HG03469 (cell line): ENCODE measurements around the gene LPAR1.

ENCODE experiments used
- ATAC-seq: cut with Tn5 transposase; IDR thresholded peaks from one replicate; pipeline ENCODE4 v1.9.1; 2021; ENCODE audit warnings: mild to moderate bottlenecking, moderate library complexity, moderate number of reproducible peaks; ENCODE audit not compliant: unreplicated experiment

LPAR1 gene

DNA sequence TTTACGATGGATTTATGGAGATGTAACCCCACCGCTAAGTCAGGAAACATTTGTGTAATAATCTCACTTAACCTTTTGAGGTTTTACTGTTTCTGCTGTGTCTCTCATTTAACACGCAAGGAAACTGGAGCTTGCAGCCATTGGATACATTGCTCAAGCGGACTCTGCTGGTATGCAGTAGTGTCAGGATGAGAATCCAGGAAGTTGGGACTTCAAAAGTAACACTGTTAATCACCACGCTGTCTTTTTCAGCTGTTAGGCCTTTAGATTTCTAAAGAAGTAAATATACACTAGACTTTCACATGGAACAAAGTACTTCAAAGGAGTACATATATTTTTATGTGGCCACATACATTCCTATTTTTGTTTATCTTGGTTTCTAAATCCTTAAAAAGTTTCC lies 114.7 kb downstream of the LPAR1 start:
- no peak for ATAC-seq

DNA sequence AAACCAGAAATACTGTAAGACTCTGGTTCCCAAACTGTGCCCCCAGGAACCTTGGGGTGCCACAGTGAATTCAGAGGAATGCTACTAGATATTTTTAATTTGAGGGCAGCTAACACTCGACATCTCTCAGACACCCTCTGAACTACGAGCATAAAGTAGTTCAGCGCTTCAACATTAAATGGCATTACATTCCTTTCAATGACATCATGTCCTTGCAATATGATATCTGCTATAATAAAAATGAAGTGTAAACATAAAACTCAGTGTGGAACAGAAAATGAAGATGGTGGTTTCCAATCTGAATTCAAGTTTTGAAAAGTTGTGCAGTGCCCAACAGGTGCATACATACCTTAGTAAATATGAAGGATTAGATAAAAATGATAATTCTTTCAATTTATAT lies 116.1 kb downstream of the LPAR1 start:
- ATAC-seq: no peak

DNA sequence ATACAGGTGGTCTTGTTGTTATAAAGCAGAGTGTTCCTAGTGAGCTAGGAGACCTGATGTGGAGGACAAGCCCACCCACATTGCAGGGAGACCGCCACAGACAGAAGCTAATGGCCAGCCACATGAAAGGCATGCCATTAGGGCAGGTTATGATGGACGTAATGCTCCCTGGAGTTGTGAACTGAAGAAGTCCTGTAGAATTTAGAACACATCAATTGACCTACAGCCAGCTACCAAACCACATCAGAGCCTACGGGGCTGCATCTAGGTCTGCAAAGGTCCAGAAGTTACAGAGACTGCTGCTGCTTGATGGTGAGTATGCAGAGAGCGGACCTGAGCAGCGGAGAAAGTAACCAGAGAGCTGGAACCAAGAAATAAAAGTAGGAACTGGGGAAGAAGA lies 116.6 kb downstream of the LPAR1 start:
- ATAC-seq: no peak

DNA sequence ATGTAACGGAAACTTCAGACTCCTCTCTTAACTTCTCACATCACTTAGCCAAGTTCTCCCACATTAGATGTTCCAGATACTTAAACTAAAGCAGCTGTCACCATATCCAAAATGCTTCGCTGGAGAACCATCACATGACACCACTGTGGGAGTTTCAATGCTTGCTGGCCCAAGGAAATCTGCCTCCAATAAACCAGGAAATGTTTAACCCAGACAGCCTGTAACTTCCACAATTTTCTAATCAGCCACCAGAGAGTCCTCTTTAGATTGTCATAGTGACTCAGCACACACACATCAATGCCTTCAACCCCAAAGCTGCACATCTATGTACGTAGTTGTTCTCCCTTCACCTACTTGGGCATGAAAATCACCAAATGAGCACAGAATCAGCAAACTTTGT lies 118.7 kb downstream of the LPAR1 start:
- no peak for ATAC-seq

DNA sequence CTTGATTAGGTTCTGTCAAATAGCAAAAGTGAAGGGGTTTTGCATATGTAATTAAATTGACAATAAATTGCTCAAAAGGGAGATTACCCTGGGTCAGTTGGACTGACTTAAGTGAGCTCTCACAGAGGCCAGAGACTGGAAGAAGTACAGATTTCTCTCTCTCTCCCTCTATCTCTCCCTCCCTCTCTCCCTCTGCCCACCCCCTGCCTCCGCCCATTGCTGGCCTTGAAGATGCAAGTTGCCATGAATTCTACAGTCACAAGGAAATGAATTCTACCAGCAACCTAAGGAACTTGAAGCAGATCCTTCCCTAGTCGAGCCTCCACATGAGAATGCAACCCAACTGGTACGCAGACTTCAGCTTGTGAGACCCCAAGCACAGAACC lies 119.2 kb downstream of the LPAR1 start:
- ATAC-seq: no peak

DNA sequence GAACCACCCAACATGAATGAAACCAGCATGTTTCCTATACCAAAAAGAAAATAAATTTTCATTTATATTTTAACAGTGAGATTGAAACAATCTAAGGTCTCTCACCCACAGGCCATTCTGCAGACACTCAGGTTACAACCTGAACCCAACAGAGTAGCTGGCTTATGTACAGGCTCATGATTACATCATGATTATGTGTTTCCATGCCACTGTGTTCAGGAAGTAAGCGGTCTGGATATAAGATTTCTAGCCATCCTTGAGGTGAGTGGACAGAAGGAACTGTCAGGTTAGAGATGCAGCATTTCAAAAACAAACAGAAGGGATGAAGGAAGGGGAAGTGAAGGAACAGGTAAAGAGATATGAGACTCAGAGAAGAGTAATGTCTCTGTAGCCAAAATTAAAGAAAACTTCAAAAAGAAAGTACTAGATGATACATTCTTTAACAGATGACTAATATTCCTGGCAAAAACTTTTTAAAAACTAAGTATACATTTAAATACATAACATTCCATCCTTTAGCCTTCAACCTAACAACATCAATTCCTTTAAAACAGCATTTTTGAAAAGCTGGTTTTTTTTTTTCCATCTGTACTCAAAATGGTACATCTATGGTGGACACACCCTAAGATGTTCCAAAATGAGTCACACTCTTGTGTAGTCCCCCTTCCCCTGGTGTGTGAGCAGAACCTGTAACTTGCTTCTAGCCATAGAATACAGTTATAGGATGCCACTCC lies 119.8 kb downstream of the LPAR1 start:
- no peak for ATAC-seq

DNA sequence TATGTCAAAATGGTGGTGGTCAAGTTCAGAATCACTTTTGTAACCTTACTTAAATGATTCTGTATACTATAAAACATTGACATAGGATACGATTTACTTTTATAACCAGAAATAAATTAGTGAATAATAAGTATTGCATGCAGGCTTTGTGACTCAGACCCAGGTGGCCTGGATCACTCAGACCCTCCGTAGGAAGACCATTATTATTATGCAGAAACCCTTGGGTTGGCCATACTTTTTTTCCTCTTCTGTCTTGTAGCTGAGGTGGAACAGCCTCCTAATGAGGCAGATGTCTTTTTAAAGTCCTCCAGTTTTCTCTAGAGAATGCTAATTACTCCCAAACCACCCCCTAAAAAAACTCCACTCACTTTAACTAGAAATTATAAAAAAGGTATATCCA lies 121.9 kb downstream of the LPAR1 start:
- ATAC-seq: no peak

DNA sequence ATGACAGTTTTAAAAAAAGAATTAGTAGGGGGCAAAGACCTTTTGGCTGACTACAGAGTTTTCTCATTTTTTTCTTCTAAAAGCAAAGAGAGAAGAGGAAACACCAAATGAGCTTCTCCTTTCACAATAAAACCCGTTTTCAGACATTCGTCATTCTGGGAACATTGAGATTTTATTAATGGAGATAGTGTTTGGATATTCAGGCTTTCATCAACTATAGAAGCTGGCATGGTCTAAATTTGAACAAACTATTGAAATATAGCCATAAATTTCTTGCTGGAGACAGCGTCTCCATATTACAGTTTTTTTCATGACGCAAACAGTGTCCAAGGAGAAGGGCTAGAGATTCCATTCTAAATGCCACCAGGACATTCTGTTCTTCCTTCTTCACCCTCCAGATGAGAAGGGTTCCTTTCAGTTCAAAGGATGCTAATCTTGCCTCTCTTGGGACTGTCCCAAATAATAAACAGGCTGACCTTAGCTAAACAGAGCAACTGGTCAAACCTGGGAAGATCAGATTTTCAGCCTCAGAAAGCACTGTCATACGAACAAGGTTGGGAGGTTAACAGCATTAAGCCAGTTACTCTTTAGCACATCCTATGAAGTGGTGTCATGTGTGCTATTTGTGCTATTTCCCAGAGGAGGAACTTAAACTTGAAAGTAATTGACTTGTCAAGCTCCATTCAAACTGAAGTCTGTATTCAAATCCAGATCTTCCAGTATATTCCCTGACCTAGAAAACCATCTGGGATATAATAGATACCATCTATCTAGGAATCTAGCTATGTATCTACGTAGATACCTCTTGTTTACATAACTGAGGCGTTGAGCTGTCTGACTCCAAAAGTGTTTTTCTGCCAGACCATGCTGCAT lies 125.6 kb downstream of the LPAR1 start:
- ATAC-seq: no peak

DNA sequence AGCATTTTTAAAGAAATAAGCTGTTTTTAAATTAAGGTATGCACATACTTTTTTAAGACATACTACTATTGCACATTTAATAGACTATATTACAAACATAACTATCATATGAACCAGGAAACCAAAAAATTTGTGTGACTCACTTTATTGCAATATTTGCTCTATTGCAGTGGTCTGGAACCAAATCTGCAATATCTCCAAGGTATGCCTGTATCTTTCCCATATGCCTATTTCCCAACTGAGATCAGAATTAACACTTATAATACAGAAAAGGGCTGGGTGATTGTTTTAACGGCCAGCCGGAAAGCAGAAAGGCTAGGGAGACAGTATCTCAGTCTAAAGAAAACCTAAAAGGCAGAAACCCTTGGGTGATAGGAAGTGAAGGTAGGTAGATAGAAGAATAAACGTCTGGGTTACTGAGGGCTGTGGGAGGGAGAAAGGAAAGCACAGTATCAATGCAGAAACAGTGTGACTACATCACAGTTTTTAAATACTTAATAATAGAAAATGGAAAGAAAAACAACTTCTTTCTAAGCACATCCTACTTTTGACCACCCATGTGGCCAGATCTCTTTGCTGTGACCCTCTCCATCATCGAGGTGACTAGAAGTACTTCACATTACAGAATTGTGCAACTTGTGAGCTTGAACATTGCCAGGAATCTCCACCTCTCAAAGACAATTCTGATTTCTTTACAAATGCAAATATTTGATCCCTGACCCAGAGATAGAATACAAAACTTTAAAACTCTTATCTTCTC lies 126.4 kb downstream of the LPAR1 start:
- ATAC-seq: no peak

DNA sequence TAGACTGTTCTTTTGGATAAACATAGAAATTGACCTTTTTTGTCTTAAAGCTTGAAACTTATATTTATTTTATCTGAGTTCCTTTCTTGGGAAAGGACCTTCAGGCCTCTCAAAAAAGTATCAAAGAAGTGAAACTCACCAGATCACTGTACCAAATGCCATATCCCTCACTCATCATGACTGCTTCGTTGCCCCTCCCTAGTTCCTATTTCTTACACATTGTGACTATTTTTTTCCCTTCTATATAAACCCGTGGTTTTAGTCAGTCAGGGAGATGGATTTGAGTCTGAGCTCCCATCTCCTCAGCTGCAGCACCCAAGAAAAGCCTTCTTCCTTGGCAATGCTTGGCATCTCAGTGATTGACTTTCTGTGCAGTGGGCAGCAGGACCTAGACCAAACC lies 129.4 kb downstream of the LPAR1 start:
- no peak for ATAC-seq

DNA sequence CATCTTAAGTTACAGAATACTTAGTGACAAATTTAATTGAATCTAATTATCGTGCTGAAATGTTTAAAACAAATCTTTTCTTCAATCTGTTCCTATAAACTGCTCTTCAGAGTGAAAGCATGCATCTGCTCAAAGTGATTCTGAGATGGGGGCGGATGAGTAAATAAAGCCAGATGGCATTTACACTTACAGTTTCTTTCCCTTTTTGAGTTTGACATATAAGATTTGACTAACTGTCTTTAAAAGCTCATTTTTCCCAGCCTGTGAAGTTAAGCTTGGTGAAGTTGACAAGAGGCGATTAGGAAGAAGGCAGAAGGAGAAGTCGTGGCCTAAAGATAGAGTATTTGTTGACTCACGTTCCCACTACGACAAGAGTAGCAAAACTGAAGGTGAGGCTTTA lies 137.4 kb downstream of the LPAR1 start:
- ATAC-seq: no peak

DNA sequence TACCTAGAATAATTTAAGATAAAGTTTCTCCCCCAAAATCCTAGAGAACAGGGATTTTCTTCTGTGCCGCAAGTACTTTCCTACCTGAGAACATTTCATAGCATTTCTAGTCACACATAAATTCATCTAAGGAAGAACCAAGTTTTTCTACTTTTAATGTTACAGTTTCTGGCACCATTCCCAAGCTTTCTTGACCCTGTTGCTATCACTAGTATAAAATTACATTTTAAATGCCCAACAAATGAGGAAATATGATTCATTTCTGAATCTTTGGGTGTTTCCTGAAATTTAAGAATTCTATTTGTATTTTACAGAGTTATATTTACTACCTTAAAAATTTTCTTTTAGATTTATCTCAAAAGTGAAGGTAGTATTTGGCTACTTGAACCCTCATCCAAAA lies 137.8 kb downstream of the LPAR1 start:
- ATAC-seq: no peak

DNA sequence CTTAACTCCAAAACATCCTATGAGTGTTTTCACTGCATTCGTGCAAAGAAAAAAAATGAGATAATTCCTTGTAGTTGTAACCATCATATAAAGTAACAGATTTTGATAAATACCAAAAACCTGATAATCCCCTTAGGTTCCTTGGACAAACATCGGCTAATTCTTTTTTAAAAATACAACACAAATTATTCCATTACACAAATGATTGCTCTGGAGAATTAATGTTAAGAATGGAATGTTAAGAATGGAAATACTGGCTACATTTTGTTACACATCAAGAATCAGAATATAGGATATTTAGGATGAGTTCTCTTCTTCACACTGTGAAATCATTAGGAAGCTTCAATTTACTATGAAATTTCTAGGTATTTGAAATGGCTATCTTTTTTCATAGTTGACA lies 139.4 kb downstream of the LPAR1 start:
- no peak for ATAC-seq

DNA sequence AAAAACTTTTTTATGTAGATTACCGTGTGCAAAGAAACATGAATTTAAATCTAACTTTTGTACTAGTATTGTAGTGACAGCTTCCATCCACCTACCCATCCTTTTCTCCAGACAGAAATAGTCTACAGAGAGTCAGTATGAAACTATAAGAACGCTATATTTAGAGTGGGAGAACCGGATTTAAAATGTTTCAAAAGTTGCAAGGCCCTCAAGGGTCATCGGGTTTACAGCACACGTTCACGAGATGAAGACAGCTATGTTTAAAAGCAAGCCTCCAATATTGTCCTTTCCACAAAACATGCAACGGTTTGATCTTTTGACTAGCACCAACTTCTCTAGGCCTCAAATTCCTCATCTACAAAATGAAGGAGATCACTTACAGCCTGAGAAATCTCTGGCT lies 139.9 kb downstream of the LPAR1 start:
- no peak for ATAC-seq

DNA sequence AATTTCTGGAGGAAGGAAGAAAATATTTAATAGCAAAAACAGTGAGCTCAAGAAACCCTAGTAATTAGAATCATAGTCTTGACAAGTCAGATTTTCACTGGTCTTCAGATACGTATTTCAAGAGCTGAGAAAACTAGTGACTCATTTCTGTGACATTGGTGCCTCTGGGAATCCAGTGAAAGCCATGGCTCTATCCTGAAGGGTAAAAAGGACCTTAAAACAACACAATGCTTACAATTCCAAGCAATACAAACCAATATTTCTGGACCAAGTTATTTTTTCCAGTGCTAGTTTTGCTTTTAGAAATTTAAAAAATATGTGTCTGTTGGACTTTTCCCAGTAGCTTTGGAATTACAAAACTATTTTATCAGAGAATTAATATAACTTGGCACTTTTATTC lies 140.3 kb downstream of the LPAR1 start:
- ATAC-seq: no peak

DNA sequence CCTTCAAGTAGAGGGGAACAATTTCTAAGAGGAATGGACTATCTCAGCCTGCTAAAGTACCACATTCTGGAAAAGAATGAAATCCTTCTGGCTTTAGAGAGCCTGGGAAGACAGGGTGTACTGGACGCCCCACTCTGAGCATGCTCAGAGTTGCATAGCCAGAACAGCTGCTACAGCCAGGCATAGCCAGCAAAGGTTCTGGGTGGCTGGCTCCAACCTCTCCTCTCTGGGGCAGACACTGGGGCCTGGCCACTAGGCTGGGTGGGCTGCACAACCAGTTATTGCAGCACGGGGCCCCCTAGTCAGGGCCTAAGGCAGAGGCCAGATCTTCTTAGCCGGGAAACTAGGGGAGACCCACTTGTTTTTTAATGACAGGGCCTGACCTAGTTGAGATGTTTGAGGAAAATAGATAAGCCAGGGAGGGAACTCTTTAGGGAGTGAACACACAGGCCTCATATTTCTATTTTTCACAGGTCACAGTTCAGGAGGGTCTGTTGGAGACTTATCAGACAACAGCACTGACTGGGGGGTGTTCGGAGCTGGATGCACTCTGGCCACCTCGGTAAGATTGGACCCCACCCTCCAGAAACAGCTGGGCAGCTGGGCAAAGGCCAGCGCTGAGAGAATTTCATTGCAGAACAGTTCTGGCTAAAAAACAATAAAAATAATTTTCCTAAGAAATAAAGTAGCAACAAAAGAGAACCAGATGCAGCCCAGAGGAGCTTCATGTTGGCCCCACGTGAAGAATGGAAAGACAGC lies 142.9 kb downstream of the LPAR1 start:
- ATAC-seq: no peak

DNA sequence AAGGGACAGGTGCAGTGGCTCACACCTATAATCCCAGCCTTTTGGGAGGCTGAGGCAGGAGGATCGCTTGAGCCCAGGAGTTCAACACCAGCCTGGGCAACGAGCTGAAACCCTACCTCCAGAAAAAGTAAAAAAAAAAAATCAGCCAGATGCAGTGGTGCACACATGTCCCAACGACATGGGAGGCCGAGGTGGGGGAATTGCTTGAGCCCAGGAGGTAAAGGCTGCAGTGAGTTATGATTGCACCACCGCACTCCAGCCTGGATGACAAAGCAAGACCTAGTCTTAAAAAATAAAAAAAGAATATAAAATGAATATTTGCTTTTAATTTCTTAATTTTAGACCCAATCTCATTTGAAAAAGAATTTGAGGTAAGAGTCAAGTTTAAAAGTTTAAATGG lies 143.5 kb downstream of the LPAR1 start:
- ATAC-seq: no peak

DNA sequence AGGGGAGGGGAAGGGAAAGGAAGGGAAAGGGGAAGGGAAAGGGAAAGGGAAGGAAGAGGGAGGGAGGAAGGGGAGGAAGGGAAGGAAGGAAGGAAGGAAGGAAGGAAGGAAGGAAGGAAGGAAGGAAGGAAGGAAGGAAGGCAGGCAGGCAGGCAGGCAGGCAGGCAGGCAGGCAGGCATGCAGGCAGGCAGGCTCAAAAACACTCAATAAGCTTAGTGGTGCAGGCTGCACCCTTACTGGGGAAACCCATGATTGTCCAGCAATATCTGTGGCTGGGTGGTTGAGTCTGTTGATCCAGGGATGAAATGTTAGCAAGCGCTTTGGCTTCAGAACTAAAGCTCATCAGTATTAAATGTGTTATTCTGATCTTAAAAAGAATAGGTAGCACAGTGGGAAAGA lies 145.6 kb downstream of the LPAR1 start:
- ATAC-seq: no peak

DNA sequence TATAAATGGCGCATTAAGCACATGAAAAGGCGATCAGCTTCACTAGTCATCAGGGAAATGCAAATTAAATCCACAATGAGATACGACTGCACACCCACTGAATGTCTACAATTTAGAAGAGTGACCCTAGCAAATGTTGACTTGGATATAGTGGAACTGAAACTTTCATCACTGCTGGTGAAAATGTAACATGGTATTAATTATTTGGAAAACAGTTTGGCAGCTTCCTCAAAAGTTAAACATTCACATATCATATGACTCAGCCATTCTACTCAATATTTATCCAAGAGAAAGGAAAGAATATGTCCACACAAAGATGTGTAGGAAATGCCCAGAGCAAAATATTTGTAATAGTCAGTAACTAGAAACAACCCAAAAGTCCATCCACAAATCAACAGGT lies 146.5 kb downstream of the LPAR1 start:
- ATAC-seq: no peak

DNA sequence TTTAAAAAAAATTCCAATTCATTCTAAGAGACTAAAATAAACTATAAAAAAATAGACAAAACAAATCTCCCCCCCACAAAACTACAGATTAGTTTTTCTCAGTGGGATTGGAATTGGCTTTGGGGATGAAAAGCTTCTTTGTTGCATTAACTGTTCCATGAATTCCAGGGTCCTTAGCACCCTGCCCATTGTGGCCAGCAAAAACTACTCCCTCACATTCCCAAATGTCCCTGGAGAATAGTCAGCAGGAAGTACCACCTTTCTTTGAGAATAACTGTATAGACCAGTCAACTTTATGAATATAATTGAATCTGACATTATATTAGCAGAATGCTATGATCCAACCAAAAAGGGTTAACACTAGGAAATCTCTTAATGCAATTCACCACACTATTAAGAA lies 147.9 kb downstream of the LPAR1 start:
- ATAC-seq: no peak

DNA sequence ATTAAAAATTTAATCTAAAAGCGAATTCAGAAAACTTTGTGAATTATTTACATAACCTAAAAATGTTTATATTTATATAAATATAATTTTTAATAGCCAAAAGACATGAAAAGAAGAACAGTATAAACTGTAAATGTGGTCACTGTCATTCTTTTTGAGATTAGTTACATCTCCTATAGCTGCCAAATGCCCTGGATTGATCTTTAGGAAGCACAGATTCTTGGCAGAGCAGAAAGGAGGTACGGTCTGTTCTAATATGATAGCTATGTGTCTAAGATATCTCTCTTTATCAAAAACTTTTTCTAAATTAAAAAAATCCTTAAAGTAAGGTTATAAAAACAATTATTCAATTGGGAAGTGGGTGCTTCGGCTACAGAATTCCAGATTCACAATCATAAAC lies 151.0 kb downstream of the LPAR1 start:
- ATAC-seq: no peak
